Upper lobe of right lung (tissue), 1 donor: ENCODE data around the gene PLAGL1. TPM values are rescaled to one million over a fixed set of nuclear protein-coding genes. Genes with fewer than 3 reads are reported as not detected.
"Not testable (repeated sequence)": the region's sequence is repeated elsewhere in the genome, so short reads cannot be mapped to it uniquely, and the experiment has no call there.

Experiments
- ATAC-seq: fragments of 200-7000 bp; cut with Tn5 transposase; one replicate; pipeline ENCODE4 v1.9.1; 2020; ENCODE audit warnings: mild to moderate bottlenecking, moderate library complexity
- DNase-seq: peaks from one replicate; pipeline ENCODE4 v3.0.0-alpha.2; 2020
- H3K27ac ChIP-seq: fragments of 200-600 bp; one replicate; pipeline ENCODE4 v1.8.0; 2022
- H3K27me3 ChIP-seq: fragments of 200-600 bp; one replicate; pipeline ENCODE4 v1.8.0; 2022; ENCODE audit warnings: mild to moderate bottlenecking
- H3K36me3 ChIP-seq: fragments of 200-600 bp; one replicate; pipeline ENCODE4 v1.8.0; 2022
- H3K4me1 ChIP-seq: fragments of 200-600 bp; one replicate; pipeline ENCODE4 v1.8.0; 2022
- H3K4me3 ChIP-seq: fragments of 200-600 bp; one replicate; pipeline ENCODE4 v1.8.0; 2022; ENCODE audit warnings: mild to moderate bottlenecking
- H3K9me3 ChIP-seq: fragments of 200-600 bp; one replicate; pipeline ENCODE4 v1.8.0; 2022
- CTCF ChIP-seq: fragments of 200-600 bp; IDR thresholded peaks from one replicate; pipeline ENCODE4 v1.8.0; 2022; ENCODE audit warnings: antibody characterized with exemption
- intact Hi-C: fragments of 100-400 bp; cut with DNase I; formaldehyde crosslinking; loops from one replicate; pipeline ENCODE4 v1.11.0; 2022
- total RNA-seq: library from RNA; stranded (reverse); fragmentation: NEBNext Ultra II Directional; extraction: Animal tissue kit (Norgen Biotek cat#: 25700); gene quantifications from one replicate; pipeline ENCODE4 v1.2.1, GENCODE V29; 2021
- donor health status: DM: no; HTN: yes; CAD: no; lungs with severe emphysema.

Gene PLAGL1
- total RNA-seq, 1 donor from 2014 or later = 34.8 TPM

DNA sequence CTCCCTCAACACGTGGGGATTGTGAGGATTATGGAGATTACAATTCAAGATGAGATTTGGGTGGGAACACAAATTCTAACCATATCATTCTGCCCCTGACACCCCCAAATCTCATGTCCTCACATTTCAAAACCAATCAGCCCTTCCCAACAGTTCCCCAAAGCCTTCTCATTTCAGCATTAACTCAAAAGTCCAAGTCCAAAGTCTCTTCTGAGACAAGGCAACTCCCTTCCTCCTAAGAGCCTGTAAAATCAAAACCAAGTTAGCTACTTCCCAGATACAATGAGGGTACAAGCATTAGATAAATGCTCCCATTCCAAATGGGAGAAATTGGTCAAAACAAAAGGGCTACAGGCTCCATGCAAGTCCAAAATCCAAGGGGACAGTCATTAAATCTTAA, 39.6 kb upstream of the PLAGL1 start:
- intact Hi-C loops = no loop called here
- no peaks in the 10 kb centered on the region for H3K27me3 ChIP-seq
- no peak for DNase-seq
- no peak overlapping the region for H3K27ac ChIP-seq
- no peaks in the 10 kb centered on the region for H3K36me3 ChIP-seq
- H3K4me3 ChIP-seq = no peak overlapping the region
- TF ChIP-seq CTCF = no peak
- no peaks in the 10 kb centered on the region for H3K4me1 ChIP-seq
- no peaks in the 10 kb centered on the region for H3K9me3 ChIP-seq
- ATAC-seq = no peak

- ATAC-seq, H3K27ac ChIP-seq, H3K4me1 ChIP-seq, H3K4me3 ChIP-seq, intact Hi-C loops, DNase-seq, H3K9me3 ChIP-seq, H3K36me3 ChIP-seq, H3K27me3 ChIP-seq: not testable (repeated sequence)
Measured at GRCh38 chr6:144046672-144047071, 38.6 kb upstream of the PLAGL1 start.

DNA sequence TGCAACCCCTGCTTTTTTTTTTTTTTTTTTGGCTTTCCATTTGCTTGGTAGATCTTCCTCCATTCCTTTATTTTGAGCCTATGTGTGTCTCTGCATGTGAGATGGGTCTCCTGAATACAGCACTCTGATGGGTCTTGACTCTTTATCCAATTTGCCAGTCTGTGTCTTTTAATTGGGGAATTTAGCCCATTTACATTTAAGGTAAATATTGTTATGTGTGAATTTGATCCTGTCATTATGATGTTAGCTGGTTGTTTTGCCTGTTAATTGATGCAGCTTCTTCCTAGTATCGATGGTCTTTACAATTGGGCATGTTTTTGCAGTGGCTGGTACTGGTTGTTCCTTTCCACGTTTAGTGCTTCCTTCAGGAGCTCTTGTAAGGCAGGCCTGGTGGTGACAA, 36.9 kb upstream of the PLAGL1 start:
- H3K27me3 ChIP-seq, H3K9me3 ChIP-seq, H3K36me3 ChIP-seq, ATAC-seq, H3K4me3 ChIP-seq, intact Hi-C loops, H3K4me1 ChIP-seq, DNase-seq, H3K27ac ChIP-seq: not testable (repeated sequence)

GRCh38 chr6:144036835-144037195, 28.8 kb upstream of the PLAGL1 start:
- peak overlapping the region; percentile 48 for H3K4me3 ChIP-seq
- peaks cover 4% of the 10 kb centered on the region for H3K4me1 ChIP-seq
- no peak for DNase-seq
- peak overlapping the region; percentile 73 for H3K27ac ChIP-seq
- intact Hi-C loops = no loop called here
- H3K27me3 ChIP-seq = no peaks in the 10 kb centered on the region
- H3K9me3 ChIP-seq = no peaks in the 10 kb centered on the region
- no peaks in the 10 kb centered on the region for H3K36me3 ChIP-seq
- TF ChIP-seq CTCF = no peak
- peak; percentile 25 for ATAC-seq

DNA sequence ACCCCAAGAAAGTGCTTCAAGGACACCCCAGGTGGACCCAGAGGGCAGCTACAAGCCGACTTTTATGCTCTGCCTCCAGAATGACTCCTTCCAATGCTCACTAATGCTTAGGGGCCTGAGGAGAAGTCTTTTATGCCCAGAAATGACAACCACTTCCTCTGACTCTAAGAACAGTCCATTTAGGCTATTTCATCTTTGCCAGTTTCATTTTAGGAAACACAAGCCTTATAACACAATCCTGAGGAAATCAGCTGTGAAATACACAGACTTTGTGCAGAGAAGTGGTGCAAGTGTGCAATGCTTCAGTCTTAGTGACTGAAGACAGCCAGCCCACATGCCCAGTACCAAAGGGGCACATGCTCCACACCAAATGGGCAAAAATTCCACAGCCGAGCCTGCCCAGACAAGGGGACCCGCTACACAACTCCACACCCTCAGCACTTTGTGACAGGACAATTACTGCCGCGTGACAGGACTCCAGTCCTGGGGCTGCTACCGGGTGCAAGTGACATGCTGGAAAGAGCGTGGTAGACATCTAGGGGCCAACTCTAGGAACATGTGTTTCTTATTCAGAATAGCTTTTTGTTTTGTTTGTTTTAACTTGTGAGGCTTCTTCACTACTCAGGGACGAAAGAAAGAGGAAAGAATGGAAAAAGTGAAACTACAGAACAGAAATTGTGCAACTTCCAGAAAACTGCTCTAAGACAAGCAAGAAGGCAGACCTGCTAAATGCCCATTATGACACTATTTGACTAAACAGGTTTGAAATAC, 28.2 kb upstream of the PLAGL1 start:
- Histone ChIP-seq H3K27me3 (no peaks in the 10 kb centered on the region), H3K4me3 (peak overlapping the region; percentile 48), H3K27ac (peak overlapping the region; percentile 73), H3K36me3 (no peaks in the 10 kb centered on the region), H3K9me3 (no peaks in the 10 kb centered on the region), H3K4me1 (peaks cover 4% of the 10 kb centered on the region)
- ATAC-seq (peak; percentile 87), DNase-seq (peak; percentile 72)
- intact Hi-C loops = no loop called here
- TF ChIP-seq CTCF = no peak

DNA sequence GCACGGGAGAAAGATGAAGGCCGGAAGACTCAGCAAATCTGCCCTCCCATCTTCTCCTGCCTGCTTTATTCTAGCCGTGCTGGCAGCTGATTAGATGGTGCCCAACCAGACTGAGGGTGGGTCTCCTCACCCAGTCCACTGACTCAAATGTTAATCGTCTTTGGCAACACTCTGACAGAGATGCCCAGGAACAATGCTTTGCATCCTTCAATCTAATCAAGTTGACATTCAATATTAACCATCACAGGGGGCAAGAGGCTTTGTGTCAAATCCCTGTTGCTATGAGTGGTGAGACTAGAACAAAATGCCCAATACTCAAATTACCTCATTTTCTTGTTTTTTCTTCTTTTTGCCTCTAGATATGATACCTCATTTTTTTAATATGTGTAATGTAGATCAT, 27.4 kb upstream of the PLAGL1 start:
- Histone ChIP-seq H3K9me3 (no peaks in the 10 kb centered on the region), H3K4me1 (peaks cover 4% of the 10 kb centered on the region), H3K4me3 (no peak overlapping the region), H3K27me3 (no peaks in the 10 kb centered on the region), H3K36me3 (no peaks in the 10 kb centered on the region), H3K27ac (no peak overlapping the region)
- ATAC-seq (no peak), DNase-seq (no peak)
- intact Hi-C loops = no loop called here
- no peak for TF ChIP-seq CTCF
